Natural killer cell treated with Interleukin-12 subunit alpha and Interleukin-12 subunit beta and Interleukin-15 and Interleukin-18, amount 100 ng/mL, for 72 hours (primary cell): ENCODE results near the gene NMRK1. TPM values are rescaled to one million over a fixed set of nuclear protein-coding genes. Genes with fewer than 3 reads are reported as not detected.

Experiments
- ATAC-seq, 2 donors: fragments of 150-1000 bp; cut with Tn5 transposase in 1 of 2; sonication (Bioruptor Pico), chemical (Tn5 transposase) in 1 of 2; 2 replicates each; pipeline ENCODE4 v1.10.0; 2021
- DNase-seq: peaks from one replicate; pipeline ENCODE4 v3.0.0; 2022; ENCODE audit warnings: low spot score
- H3K27ac Mint-ChIP-seq, 2 donors: 1 replicate in 1 of 2; 2 replicates in 1 of 2; pipeline ENCODE4 v1.8.0; 2022; ENCODE audit warnings: mixed read lengths in 2 of 2, mild to moderate bottlenecking in 1 of 2, moderate library complexity in 1 of 2
- H3K27me3 Mint-ChIP-seq, 2 donors: 1 replicate in 1 of 2; 2 replicates in 1 of 2; pipeline ENCODE4 v1.8.0; 2022; ENCODE audit warnings: mixed read lengths in 2 of 2
- H3K36me3 Mint-ChIP-seq: one replicate; pipeline ENCODE4 v1.8.0; 2022; ENCODE audit warnings: mixed read lengths
- H3K4me1 Mint-ChIP-seq, 2 donors: 1 replicate in 1 of 2; 2 replicates in 1 of 2; pipeline ENCODE4 v1.8.0; 2022; ENCODE audit warnings: low read depth in 2 of 2, mixed read lengths in 2 of 2, mild to moderate bottlenecking in 1 of 2
- H3K4me3 Mint-ChIP-seq: one replicate; pipeline ENCODE4 v1.8.0; 2022; ENCODE audit warnings: mixed read lengths
- H3K9me3 Mint-ChIP-seq: 2 replicates; pipeline ENCODE4 v1.8.0; 2022; ENCODE audit warnings: mixed read lengths
- total RNA-seq, 2 donors: library from RNA; stranded (reverse); gene quantifications; one replicate each; pipeline ENCODE4 v1.2.3, GENCODE V29; 2022

The NMRK1 gene
- total RNA-seq, 2 donors from 2014 or later, result 24.0 to 27.2 TPM

DNA sequence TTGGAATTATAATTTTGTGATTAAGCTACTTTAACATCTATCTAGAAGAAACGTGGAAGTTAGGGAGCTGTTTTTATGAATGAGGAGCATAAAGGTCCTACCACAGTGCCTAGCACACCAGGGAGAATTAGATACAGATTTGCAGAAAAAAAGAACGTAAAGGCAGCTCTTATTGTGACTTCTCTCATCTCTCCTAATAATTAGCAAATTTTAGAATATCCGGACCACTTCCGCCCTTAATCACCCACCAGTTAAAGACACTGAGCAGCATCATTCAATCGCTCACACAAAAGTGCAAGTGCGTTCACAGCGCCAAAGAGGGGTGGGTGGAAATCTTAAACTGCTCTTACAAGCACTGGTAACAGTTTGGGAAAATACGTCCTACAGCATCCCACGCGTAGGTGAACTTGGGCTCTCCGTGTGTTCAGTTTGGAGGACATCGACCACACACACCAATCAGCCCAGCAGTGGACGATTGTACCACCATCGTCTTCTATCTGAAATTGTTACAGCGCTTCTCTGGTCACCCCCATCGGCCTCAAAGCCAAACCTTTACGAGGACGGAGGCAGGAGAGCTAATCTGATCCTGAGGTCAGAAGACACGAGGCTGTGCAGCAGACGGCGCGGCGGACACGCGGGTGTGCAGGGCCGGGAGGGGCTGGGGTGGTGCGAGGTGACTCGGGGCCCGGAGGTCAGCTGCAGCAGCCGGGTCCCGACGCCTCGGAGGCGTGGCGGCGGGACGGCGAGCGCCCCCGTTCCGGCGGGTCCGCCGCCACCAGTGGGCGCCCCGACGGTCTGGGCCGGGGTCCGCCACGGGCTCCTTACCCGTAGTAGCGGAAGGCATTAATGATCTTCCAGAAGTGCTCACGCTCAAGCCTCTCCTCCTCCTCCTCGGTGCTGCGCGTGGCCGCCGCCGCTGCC is 60.5 kb downstream of the NMRK1 start:
- peaks cover 31 to 34% of the 10 kb centered on the region in 2 donors for H3K4me1 Mint-ChIP-seq
- H3K27ac Mint-ChIP-seq, result peak overlapping the region; percentile 82 to 88
- peak; percentile 68 to 73 for ATAC-seq
- H3K9me3 Mint-ChIP-seq, result no peaks in the 10 kb centered on the region
- peak overlapping the region; percentile 76 for H3K4me3 Mint-ChIP-seq
- peak; percentile 74 for DNase-seq
- H3K27me3 Mint-ChIP-seq, result no peaks in the 10 kb centered on the region
- H3K36me3 Mint-ChIP-seq, result no peaks in the 10 kb centered on the region

DNA sequence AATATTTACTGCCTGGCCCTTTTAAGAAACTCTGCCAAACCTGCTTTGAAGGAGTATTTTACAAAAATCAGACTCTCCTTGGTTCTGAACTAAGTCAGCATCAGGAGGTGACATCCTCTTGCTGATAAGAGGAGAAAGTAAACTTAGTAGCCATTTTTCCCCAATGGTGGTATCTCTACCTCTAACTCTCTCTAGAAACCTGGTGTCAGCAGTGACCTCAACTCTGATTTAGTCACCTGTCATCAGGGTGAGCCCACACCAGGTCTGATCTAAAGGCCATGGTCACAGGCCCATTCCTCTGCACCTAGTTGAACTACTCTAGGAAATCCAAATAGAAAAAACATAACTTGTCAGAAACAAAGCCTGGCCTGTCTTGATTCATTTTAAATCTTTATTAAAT is 64.1 kb downstream of the NMRK1 start:
- DNase-seq (no peak), ATAC-seq (no peak)
- Mint-ChIP-seq H3K9me3 (no peaks in the 10 kb centered on the region), H3K4me1 (peaks cover 45 to 51% of the 10 kb centered on the region in 2 donors), H3K27ac (peak overlapping the region in 1 of 2 donors; percentile 21), H3K4me3 (no peak overlapping the region), H3K27me3 (no peaks in the 10 kb centered on the region), H3K36me3 (no peaks in the 10 kb centered on the region)

GRCh38 chr9:75019654-75020053 is 68.3 kb downstream of the NMRK1 start:
- H3K4me1 Mint-ChIP-seq, result peaks cover 23 to 26% of the 10 kb centered on the region in 2 donors
- no peak for ATAC-seq
- no peaks in the 10 kb centered on the region for H3K9me3 Mint-ChIP-seq
- DNase-seq, result no peak
- no peaks in the 10 kb centered on the region for H3K36me3 Mint-ChIP-seq
- no peak overlapping the region for H3K4me3 Mint-ChIP-seq
- H3K27ac Mint-ChIP-seq, result peak overlapping the region; percentile 24 to 30
- H3K27me3 Mint-ChIP-seq, result no peaks in the 10 kb centered on the region

- DNase-seq (no peak), ATAC-seq (no peak)
- Mint-ChIP-seq H3K4me1 (peaks cover 21% of the 10 kb centered on the region in 2 donors), H3K9me3 (no peaks in the 10 kb centered on the region), H3K27ac (peak overlapping the region; percentile 24 to 30), H3K27me3 (no peaks in the 10 kb centered on the region), H3K4me3 (no peak overlapping the region), H3K36me3 (no peaks in the 10 kb centered on the region)
Measured at GRCh38 chr9:75019022-75019421, 68.9 kb downstream of the NMRK1 start.

DNA sequence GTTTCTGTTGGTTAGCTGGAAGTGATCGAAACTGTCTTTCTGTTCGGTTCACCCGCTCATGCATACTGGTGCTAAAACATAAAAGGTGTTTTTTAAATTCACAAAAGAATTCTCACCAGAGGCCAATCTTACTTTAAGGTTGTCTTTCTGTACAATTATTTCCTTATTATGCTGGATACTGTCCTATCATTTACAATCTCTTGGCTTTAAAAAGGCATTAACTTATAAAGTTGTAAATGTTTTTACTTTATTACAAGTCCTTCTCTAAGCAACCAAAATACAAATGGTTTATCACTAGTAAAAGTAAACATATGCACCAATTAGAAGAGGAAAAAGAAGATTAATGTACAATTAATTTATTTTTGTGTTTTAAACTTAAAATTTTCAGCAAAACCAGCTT is 70.6 kb downstream of the NMRK1 start:
- H3K4me1 Mint-ChIP-seq, result peaks cover 21 to 24% of the 10 kb centered on the region in 2 donors
- H3K4me3 Mint-ChIP-seq, result no peak overlapping the region
- DNase-seq (no peak), ATAC-seq (no peak)
- no peaks in the 10 kb centered on the region for H3K36me3 Mint-ChIP-seq
- no peak overlapping the region for H3K27ac Mint-ChIP-seq
- no peaks in the 10 kb centered on the region for H3K27me3 Mint-ChIP-seq
- H3K9me3 Mint-ChIP-seq, result no peaks in the 10 kb centered on the region

DNA sequence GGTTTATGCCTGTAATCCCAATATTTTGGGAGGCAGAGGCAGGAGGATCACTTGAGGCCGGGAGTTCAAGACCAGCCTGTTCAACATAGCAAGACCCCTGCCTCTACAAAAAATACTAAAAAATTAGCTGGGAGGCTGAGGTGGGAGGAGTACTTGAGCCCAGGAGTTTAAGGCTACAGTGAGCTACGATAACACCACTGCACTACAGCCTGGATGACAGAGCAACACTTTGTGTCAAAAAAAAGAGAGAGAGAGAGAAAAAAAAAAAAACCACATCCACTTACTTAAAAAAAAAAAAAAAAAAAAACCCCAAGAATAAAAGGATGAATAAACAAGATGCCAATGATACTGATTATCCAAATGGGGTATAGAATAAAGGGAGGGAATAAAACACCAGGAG is 74.2 kb downstream of the NMRK1 start:
- Mint-ChIP-seq H3K4me3 (peak overlapping the region; percentile 24), H3K36me3 (no peaks in the 10 kb centered on the region), H3K27ac (peak overlapping the region; percentile 63 to 77), H3K27me3 (no peaks in the 10 kb centered on the region), H3K9me3 (no peaks in the 10 kb centered on the region), H3K4me1 (peaks cover 18 to 19% of the 10 kb centered on the region in 2 donors)
- no peak for DNase-seq
- ATAC-seq, result no peak

Other genes with a start within 250 kb of the NMRK1 start
- gene TRPM6, start 200.2 kb downstream of the NMRK1 start, total RNA-seq, result 1 to 10 TPM in 1 of 2 donors, under 1 TPM in 1; 0.12 to 1.6 TPM
- gene C9orf40, start 135.2 kb downstream of the NMRK1 start, total RNA-seq, result 10 to 100 TPM; 11.6 to 15.1 TPM
- 10 to 100 TPM; 28.7 to 30.5 TPM for gene CARNMT1, start 59.9 kb downstream of the NMRK1 start, total RNA-seq
- gene OSTF1, start 359 bp upstream of the NMRK1 start, total RNA-seq, result 100 to 1,000 TPM; 144 to 184 TPM